Left ventricle myocardium inferior (tissue), 1 donor: ENCODE results near the gene ZNF746. TPM values are rescaled to one million over a fixed set of nuclear protein-coding genes. Genes with fewer than 3 reads are reported as not detected.

Experiments used
- DNase-seq: peaks from one replicate; pipeline ENCODE4 v3.0.0-alpha.2; 2020
- H3K27ac ChIP-seq: fragments of 200-600 bp; replicated peaks from 2 replicates; pipeline ENCODE4 v1.8.0; 2021
- H3K27me3 ChIP-seq: fragments of 200-600 bp; 2 replicates; pipeline ENCODE4 v1.8.0; 2021; ENCODE audit warnings: low read depth
- H3K36me3 ChIP-seq: fragments of 200-600 bp; 2 replicates; pipeline ENCODE4 v1.8.0; 2021
- H3K4me1 ChIP-seq: fragments of 200-600 bp; 2 replicates; pipeline ENCODE4 v1.8.0; 2021
- H3K4me3 ChIP-seq: fragments of 200-600 bp; 2 replicates; pipeline ENCODE4 v1.8.0; 2021; ENCODE audit warnings: mild to moderate bottlenecking, moderate library complexity
- H3K9me3 ChIP-seq: fragments of 200-600 bp; replicated peaks from 2 replicates; pipeline ENCODE4 v1.8.0; 2021
- CTCF ChIP-seq: fragments of 200-600 bp; IDR thresholded peaks from 2 replicates; pipeline ENCODE4 v1.8.0; 2021; ENCODE audit warnings: antibody characterized with exemption, mild to moderate bottlenecking, borderline replicate concordance
- intact Hi-C: fragments of 100-400 bp; cut with micrococcal nuclease; formaldehyde crosslinking; loops from one replicate; pipeline ENCODE4 v1.11.0; 2022
- total RNA-seq: library from RNA; stranded (reverse); fragmentation: NEBNext Ultra II Directional; extraction: Animal tissue kit (Norgen Biotek cat#: 25700); gene quantifications from one replicate; pipeline ENCODE4 v1.2.1, GENCODE V29; 2021
- donor health status: DM: no; HTN: yes; CAD: no; lungs with severe emphysema.

ZNF746 gene
- total RNA-seq, 1 donor from 2014 or later: 7.4 TPM

- intact Hi-C loops: no loop called here
- H3K36me3 ChIP-seq: peaks cover 77% of the 10 kb centered on the region
- no peaks in the 10 kb centered on the region for H3K4me1 ChIP-seq
- peaks cover 13% of the 10 kb centered on the region for H3K9me3 ChIP-seq
- no peak for TF ChIP-seq CTCF
- no peaks in the 10 kb centered on the region for H3K27me3 ChIP-seq
- no peak overlapping the region for H3K27ac ChIP-seq
- no peak for DNase-seq
- no peak overlapping the region for H3K4me3 ChIP-seq
Measured at GRCh38 chr7:149476791-149477190, 20.8 kb downstream of the ZNF746 start.

- H3K4me3 ChIP-seq: no peak overlapping the region
- H3K9me3 ChIP-seq: peaks cover 17% of the 10 kb centered on the region
- H3K27ac ChIP-seq: no peak overlapping the region
- intact Hi-C loops: no loop called here
- H3K36me3 ChIP-seq: peaks cover 84% of the 10 kb centered on the region
- DNase-seq: no peak
- H3K4me1 ChIP-seq: no peaks in the 10 kb centered on the region
- TF ChIP-seq CTCF: no peak
- no peaks in the 10 kb centered on the region for H3K27me3 ChIP-seq
Measured at GRCh38 chr7:149475121-149476045, 22.2 kb downstream of the ZNF746 start.

GRCh38 chr7:149474309-149475120, 23.1 kb downstream of the ZNF746 start:
- intact Hi-C loops: no loop called here
- H3K4me3 ChIP-seq: no peak overlapping the region
- no peak for TF ChIP-seq CTCF
- peaks cover 85% of the 10 kb centered on the region for H3K36me3 ChIP-seq
- no peaks in the 10 kb centered on the region for H3K4me1 ChIP-seq
- H3K27ac ChIP-seq: no peak overlapping the region
- no peaks in the 10 kb centered on the region for H3K27me3 ChIP-seq
- DNase-seq: no peak
- H3K9me3 ChIP-seq: peaks cover 17% of the 10 kb centered on the region

GRCh38 chr7:149473251-149473650, 24.4 kb downstream of the ZNF746 start:
- Histone ChIP-seq H3K27ac (no peak overlapping the region), H3K36me3 (peaks cover 74% of the 10 kb centered on the region), H3K4me1 (no peaks in the 10 kb centered on the region), H3K27me3 (no peaks in the 10 kb centered on the region), H3K9me3 (peaks cover 5% of the 10 kb centered on the region), H3K4me3 (no peak overlapping the region)
- intact Hi-C loops: no loop called here
- no peak for DNase-seq
- TF ChIP-seq CTCF: no peak

- intact Hi-C loops: no loop called here
- no peak overlapping the region for H3K27ac ChIP-seq
- H3K4me1 ChIP-seq: no peaks in the 10 kb centered on the region
- no peak for TF ChIP-seq CTCF
- no peaks in the 10 kb centered on the region for H3K27me3 ChIP-seq
- peaks cover 58% of the 10 kb centered on the region for H3K36me3 ChIP-seq
- H3K4me3 ChIP-seq: no peak overlapping the region
- peaks cover 4% of the 10 kb centered on the region for H3K9me3 ChIP-seq
- DNase-seq: no peak
Measured at GRCh38 chr7:149471289-149471953, 26.2 kb downstream of the ZNF746 start.
